A673 (cell line): ENCODE results near the gene MAGI1.

Experiments
- EZH2 ChIP-seq: fragments of 200-600 bp; sonication (generic); IDR thresholded peaks from 2 replicates; pipeline ENCODE4 v1.6.1; 2017; ENCODE audit warnings: borderline replicate concordance, low read depth, mild to moderate bottlenecking, mixed read lengths, antibody characterized with exemption, low read length; ENCODE audit not compliant: poor library complexity, severe bottlenecking
- TF ChIP-seq, protein P1 (sequence below): fragments of 300-800, 200-600 bp; sonication (generic); conservative IDR thresholded peaks from 2 replicates; pipeline ENCODE4 v1.5.1; 2017; ENCODE audit warnings: low read depth, mild to moderate bottlenecking, antibody characterized with exemption, low read length, moderate library complexity, mixed read lengths

DNA sequence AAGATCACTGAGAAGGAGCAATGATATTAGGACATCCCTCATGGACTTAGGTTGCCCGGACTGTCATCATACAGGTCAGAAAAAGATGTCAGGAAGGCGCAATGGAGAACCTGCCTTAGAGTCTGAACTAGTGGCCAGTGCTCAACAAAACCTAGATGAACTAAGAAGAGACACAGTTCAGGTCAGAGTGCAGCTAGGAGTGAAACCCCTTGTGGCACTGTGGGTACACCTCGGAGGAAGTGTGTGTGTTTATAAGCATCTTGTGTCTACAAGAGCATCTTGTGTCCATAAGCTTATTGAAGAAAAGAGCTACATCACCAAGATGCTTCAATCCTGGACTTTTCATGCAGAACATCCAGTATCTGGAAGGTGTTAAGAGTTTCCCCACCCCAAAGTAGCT is 315.7 kb downstream of the MAGI1 start:
- TF ChIP-seq, protein P1, sequence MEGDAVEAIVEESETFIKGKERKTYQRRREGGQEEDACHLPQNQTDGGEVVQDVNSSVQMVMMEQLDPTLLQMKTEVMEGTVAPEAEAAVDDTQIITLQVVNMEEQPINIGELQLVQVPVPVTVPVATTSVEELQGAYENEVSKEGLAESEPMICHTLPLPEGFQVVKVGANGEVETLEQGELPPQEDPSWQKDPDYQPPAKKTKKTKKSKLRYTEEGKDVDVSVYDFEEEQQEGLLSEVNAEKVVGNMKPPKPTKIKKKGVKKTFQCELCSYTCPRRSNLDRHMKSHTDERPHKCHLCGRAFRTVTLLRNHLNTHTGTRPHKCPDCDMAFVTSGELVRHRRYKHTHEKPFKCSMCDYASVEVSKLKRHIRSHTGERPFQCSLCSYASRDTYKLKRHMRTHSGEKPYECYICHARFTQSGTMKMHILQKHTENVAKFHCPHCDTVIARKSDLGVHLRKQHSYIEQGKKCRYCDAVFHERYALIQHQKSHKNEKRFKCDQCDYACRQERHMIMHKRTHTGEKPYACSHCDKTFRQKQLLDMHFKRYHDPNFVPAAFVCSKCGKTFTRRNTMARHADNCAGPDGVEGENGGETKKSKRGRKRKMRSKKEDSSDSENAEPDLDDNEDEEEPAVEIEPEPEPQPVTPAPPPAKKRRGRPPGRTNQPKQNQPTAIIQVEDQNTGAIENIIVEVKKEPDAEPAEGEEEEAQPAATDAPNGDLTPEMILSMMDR = no peak
- no peak for TF ChIP-seq EZH2
